ENCODE data around the gene GGA1.

GRCh38 chr22:37680191-37680851 lies 71.7 kb downstream of the GGA1 start:
- TF ChIP-seq CTCF (IDR thresholded peaks at IDR 0.05) (no peak), EZH2 (IDR thresholded peaks at IDR 0.05; ENCODE audit: borderline replicate concordance, insufficient read depth, low read depth, low read length, poor library complexity, severe bottlenecking) (no peak)

Data from B cell (primary cell).